Measurements from ENCODE around the gene APELA.

DNA sequence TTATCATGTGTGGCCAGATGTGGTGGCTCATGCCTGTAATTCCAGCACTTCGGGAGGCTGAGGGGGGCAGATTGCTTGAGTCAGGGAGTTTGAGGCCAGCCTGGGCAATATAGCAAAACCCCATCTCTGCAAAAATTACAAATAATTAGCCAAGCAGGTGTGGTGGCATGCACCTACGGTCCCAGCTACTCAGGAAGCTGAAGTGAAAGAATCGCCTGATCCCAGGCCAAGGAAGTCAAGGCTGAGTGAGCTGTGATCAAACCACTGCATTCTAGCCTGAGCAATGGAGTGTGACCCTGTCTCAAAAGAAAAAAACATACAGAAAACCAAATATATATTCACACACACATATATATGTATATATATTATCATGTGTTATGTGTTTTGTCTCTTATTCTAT is 15.0 kb downstream of the APELA start:
- TF ChIP-seq, protein P1, sequence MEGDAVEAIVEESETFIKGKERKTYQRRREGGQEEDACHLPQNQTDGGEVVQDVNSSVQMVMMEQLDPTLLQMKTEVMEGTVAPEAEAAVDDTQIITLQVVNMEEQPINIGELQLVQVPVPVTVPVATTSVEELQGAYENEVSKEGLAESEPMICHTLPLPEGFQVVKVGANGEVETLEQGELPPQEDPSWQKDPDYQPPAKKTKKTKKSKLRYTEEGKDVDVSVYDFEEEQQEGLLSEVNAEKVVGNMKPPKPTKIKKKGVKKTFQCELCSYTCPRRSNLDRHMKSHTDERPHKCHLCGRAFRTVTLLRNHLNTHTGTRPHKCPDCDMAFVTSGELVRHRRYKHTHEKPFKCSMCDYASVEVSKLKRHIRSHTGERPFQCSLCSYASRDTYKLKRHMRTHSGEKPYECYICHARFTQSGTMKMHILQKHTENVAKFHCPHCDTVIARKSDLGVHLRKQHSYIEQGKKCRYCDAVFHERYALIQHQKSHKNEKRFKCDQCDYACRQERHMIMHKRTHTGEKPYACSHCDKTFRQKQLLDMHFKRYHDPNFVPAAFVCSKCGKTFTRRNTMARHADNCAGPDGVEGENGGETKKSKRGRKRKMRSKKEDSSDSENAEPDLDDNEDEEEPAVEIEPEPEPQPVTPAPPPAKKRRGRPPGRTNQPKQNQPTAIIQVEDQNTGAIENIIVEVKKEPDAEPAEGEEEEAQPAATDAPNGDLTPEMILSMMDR (IDR thresholded peaks at IDR 0.05): no peak
- TF ChIP-seq EP300 (IDR thresholded peaks at IDR 0.05) (no peak), POLR2A (IDR thresholded peaks at IDR 0.05) (no peak), POLR2AphosphoS5 (IDR thresholded peaks at IDR 0.05) (no peak)

All from suprapubic skin (tissue), 4 donors.